Central memory CD8-positive, alpha-beta T cell (primary cell): ENCODE measurements around the gene EVL.

Source experiments
- ATAC-seq: fragments of 150-1000 bp; cut with Tn5 transposase; replicated peaks from 2 replicates; pipeline ENCODE4 v1.10.0; 2022; ENCODE audit warnings: mild to moderate bottlenecking, moderate FRiP score, moderate number of reproducible peaks; ENCODE audit not compliant: poor library complexity, severe bottlenecking; ENCODE audit errors: extremely low read depth
- DNase-seq, 2 donors: peaks; one replicate each; pipeline ENCODE4 v3.0.0; 2021; ENCODE audit warnings: low spot score in 2 of 2
- H3K27ac Mint-ChIP-seq: one replicate; pipeline ENCODE4 v1.8.0; 2022; ENCODE audit warnings: low read depth, mild to moderate bottlenecking, moderate library complexity, mixed read lengths
- H3K27me3 Mint-ChIP-seq: one replicate; pipeline ENCODE4 v1.8.0; 2022; ENCODE audit warnings: mixed read lengths
- H3K36me3 Mint-ChIP-seq: one replicate; pipeline ENCODE4 v1.8.0; 2022; ENCODE audit warnings: mild to moderate bottlenecking, moderate library complexity, mixed read lengths; ENCODE audit not compliant: insufficient read depth
- H3K4me1 Mint-ChIP-seq: one replicate; pipeline ENCODE4 v1.8.0; 2022; ENCODE audit warnings: mixed read lengths
- H3K4me3 Mint-ChIP-seq: one replicate; pipeline ENCODE4 v1.8.0; 2022; ENCODE audit warnings: mild to moderate bottlenecking, moderate library complexity, mixed read lengths
- H3K9me3 Mint-ChIP-seq: one replicate; pipeline ENCODE4 v1.8.0; 2022; ENCODE audit warnings: mixed read lengths

Gene EVL

DNA sequence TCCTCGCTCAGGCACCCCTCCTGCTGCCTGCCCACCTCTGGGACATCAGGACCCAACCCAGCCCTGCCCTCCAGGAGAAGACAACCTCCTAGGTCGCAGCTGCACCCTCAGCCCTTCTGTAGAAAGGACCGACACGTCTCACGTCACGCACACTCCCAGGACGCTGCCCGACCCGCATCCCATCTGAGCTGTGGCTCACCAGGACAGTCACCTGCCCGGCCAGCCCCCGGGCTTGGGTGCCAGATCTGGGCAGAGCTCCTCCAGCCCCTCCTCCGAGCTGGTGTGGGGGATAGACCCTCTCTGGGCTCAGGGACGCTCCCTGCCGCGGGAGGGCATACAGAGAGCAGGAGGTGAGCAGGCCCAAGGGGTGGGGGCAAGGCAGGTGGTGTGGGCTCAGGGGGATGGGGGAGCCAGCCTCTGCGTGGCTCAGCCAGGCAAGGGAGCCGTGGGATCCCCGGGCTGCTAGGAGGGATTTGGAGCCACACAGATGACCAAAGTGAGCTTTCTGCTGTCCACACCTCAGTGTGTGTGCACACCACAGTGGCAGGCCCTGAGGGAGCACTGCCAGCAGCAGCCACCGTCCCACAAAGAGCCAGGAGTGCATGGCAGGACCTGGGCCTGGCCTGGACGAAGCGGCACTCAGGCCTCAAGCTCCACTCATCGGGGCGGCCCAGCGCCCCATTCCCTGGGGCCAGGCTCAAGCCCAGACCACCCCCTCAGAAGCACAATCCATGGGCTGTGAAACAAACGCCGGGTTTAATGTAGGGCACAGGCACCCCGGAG, 80.7 kb downstream of the EVL start:
- Mint-ChIP-seq H3K4me1 (peaks cover 17% of the 10 kb centered on the region), H3K27me3 (no peaks in the 10 kb centered on the region), H3K27ac (peak overlapping the region; percentile 65), H3K4me3 (peak overlapping the region; percentile 29), H3K36me3 (peaks cover 31% of the 10 kb centered on the region), H3K9me3 (no peaks in the 10 kb centered on the region)
- no peak for ATAC-seq
- DNase-seq = no peak

DNA sequence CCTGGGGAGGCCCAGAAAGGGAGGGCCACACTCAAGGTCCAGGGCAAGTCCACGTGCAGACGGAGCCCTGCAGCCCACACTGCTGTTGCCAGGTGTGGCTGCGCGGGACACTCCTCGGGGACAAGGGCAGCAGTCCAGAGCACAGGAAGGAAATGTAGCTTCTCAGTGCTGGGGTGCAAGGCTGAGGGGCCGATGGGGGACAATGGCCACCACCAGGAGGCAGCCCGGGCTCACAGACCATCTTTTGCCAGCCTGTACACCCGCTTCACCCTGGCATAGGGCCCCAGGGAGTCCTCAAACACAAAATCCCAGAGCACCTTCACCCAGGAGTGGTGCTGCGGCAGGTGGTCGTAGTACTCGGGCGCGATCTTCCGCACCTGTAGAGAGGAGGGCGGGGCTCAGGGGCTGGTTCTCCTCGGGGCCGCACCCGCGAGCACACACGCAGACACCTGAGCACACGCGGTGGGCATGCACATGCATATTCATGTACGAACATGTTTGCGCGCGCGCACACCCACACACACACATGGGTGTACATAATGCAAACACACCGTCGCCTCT, 81.4 kb downstream of the EVL start:
- ATAC-seq = peak; percentile 15
- H3K4me3 Mint-ChIP-seq = no peak overlapping the region
- H3K27ac Mint-ChIP-seq = peak overlapping the region; percentile 65
- peaks cover 17% of the 10 kb centered on the region for H3K4me1 Mint-ChIP-seq
- no peaks in the 10 kb centered on the region for H3K9me3 Mint-ChIP-seq
- DNase-seq = no peak
- H3K36me3 Mint-ChIP-seq = peaks cover 27% of the 10 kb centered on the region
- H3K27me3 Mint-ChIP-seq = no peaks in the 10 kb centered on the region

- peak; percentile 50 to 68 for DNase-seq
- Mint-ChIP-seq H3K36me3 (peaks cover 24% of the 10 kb centered on the region), H3K27ac (peak overlapping the region; percentile 53), H3K9me3 (no peaks in the 10 kb centered on the region), H3K4me3 (peak overlapping the region; percentile 53), H3K4me1 (peaks cover 17% of the 10 kb centered on the region), H3K27me3 (no peaks in the 10 kb centered on the region)
- ATAC-seq = peak; percentile 71
These were observed 82.0 kb downstream of the EVL start for GRCh38 chr14:100147181-100147631.

DNA sequence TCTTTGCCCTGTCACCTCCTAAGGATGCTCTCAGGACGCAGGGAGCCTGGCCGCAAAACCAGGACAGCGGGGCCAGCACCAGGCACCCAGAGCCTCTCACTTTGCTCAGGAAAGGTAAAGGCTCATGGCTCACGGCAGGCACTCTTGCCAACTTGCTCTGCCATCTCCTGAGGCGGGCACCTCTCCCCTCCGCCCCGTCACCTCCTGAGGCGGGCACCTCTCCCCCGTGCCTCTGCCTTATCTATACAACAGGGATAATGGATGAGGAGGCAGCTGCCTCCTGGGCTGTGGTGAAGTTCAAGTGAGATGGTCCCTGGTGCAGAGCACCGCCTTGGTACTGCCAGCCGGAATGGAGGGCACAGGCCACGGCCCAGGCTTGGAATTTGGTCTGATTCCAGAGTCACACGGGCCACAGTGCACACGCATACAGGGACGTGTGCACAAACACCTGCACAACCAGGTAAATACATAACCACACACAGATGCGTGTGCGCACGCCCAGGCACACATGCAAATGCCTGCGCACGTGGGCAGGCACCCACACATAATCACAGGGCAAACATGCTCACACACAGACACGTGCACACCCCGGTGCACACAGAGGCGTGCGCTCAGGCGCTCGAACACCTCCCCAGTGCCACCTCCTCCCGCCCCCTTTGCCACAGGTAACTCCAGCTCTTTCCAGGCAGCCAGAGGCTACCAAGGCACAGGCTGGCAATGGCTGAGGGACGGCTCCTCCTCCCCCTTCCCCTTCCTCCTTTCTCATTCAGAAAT, 82.7 kb downstream of the EVL start:
- peak overlapping the region; percentile 53 for H3K27ac Mint-ChIP-seq
- no peak for ATAC-seq
- H3K4me3 Mint-ChIP-seq = peak overlapping the region; percentile 53

GRCh38 chr14:100148837-100149731, 83.9 kb downstream of the EVL start:
- Mint-ChIP-seq H3K9me3 (no peaks in the 10 kb centered on the region), H3K27ac (peak overlapping the region; percentile 16), H3K27me3 (no peaks in the 10 kb centered on the region), H3K36me3 (peaks cover 18% of the 10 kb centered on the region), H3K4me3 (no peak overlapping the region), H3K4me1 (peaks cover 17% of the 10 kb centered on the region)
- no peak for ATAC-seq
- DNase-seq = no peak

More for the DNA sequence above, 82.7 kb downstream of the EVL start:
- Mint-ChIP-seq H3K4me1 (peaks cover 17% of the 10 kb centered on the region), H3K9me3 (no peaks in the 10 kb centered on the region), H3K36me3 (peaks cover 22% of the 10 kb centered on the region), H3K27me3 (no peaks in the 10 kb centered on the region)
- DNase-seq = no peak

- H3K4me3 Mint-ChIP-seq = no peak overlapping the region
- ATAC-seq (no peak), DNase-seq (no peak)
- H3K27me3 Mint-ChIP-seq = no peaks in the 10 kb centered on the region
- H3K27ac Mint-ChIP-seq = no peak overlapping the region
- peaks cover 17% of the 10 kb centered on the region for H3K4me1 Mint-ChIP-seq
- H3K9me3 Mint-ChIP-seq = peaks cover 3% of the 10 kb centered on the region
- peaks cover 16% of the 10 kb centered on the region for H3K36me3 Mint-ChIP-seq
These were observed 84.8 kb downstream of the EVL start for GRCh38 chr14:100149851-100150611.

- Mint-ChIP-seq H3K9me3 (peaks cover 6% of the 10 kb centered on the region), H3K27ac (peak overlapping the region; percentile 61), H3K4me3 (no peak overlapping the region), H3K36me3 (peaks cover 15% of the 10 kb centered on the region), H3K27me3 (no peaks in the 10 kb centered on the region), H3K4me1 (peaks cover 17% of the 10 kb centered on the region)
- no peak for DNase-seq
- ATAC-seq = no peak
These were observed 85.8 kb downstream of the EVL start for GRCh38 chr14:100150932-100151587.

- DNase-seq (no peak), ATAC-seq (no peak)
- H3K36me3 Mint-ChIP-seq = peaks cover 12% of the 10 kb centered on the region
- H3K4me1 Mint-ChIP-seq = peaks cover 16% of the 10 kb centered on the region
- H3K27me3 Mint-ChIP-seq = peaks cover 4% of the 10 kb centered on the region
- peak overlapping the region; percentile 52 for H3K27ac Mint-ChIP-seq
- peaks cover 6% of the 10 kb centered on the region for H3K9me3 Mint-ChIP-seq
- H3K4me3 Mint-ChIP-seq = no peak overlapping the region
These were observed 86.9 kb downstream of the EVL start for GRCh38 chr14:100152091-100152490.

- H3K4me1 Mint-ChIP-seq = peaks cover 3% of the 10 kb centered on the region
- H3K27me3 Mint-ChIP-seq = peaks cover 18% of the 10 kb centered on the region
- DNase-seq (no peak), ATAC-seq (no peak)
- H3K27ac Mint-ChIP-seq = no peak overlapping the region
- no peak overlapping the region for H3K4me3 Mint-ChIP-seq
- peaks cover 9% of the 10 kb centered on the region for H3K36me3 Mint-ChIP-seq
- H3K9me3 Mint-ChIP-seq = peaks cover 6% of the 10 kb centered on the region
These were observed 88.3 kb downstream of the EVL start for GRCh38 chr14:100153560-100153959.

DNA sequence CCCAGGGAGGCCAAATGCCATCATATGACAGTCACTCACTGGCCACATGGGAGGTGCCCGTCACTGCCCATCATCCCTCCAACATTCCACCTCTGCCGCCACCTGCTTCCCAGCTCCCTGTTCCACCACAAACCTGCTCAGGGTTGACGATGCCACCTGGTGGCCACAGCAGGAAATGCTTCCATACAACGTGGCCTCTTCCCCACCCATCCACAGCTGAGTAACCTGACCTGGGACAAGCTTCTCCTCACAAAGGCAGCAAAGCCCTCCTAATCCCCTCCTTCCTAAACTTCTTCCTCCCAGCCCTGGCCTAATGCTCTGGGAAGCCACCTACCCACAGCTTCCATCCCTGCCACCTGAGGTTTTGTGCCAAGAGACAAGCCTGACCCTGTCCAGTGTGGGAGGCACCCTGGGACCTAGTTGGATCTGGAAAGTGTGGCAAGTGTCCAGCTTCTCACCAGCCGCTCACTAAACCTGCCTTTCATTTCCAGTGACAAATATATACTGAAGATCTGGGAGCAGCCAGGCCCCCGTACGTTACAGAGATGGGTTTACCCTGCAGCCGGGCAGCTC, 89.9 kb downstream of the EVL start:
- H3K4me3 Mint-ChIP-seq = no peak overlapping the region
- H3K9me3 Mint-ChIP-seq = peaks cover 6% of the 10 kb centered on the region
- peaks cover 21% of the 10 kb centered on the region for H3K27me3 Mint-ChIP-seq
- H3K27ac Mint-ChIP-seq = no peak overlapping the region
- H3K4me1 Mint-ChIP-seq = no peaks in the 10 kb centered on the region
- peaks cover 7% of the 10 kb centered on the region for H3K36me3 Mint-ChIP-seq
- ATAC-seq = no peak
- no peak for DNase-seq
